OCI-LY1 (cell line): ENCODE measurements around the gene TOMM22.

ENCODE experiments used
- H2AFZ ChIP-seq: fragments of 200-600 bp; sonication (generic), shearing (Covaris generic); 2 replicates; pipeline ENCODE4 v1.6.0; 2014; ENCODE audit warnings: antibody characterized with exemption, mild to moderate bottlenecking, low read length
- H3F3A ChIP-seq: fragments of 200-600 bp; sonication (generic), shearing (Covaris generic); 2 replicates; pipeline ENCODE4 v1.6.0; 2014; ENCODE audit warnings: mild to moderate bottlenecking, antibody characterized with exemption, low read length, moderate library complexity; ENCODE audit not compliant: insufficient read depth
- H3K27ac ChIP-seq: fragments of 200-600 bp; sonication (generic); 2 replicates; pipeline ENCODE4 v1.5.1; 2014; ENCODE audit warnings: low read length, mixed run types, mild to moderate bottlenecking, low read depth; ENCODE audit not compliant: poor library complexity, severe bottlenecking
- H3K27me3 ChIP-seq: fragments of 200-600 bp; sonication (generic); 2 replicates; pipeline ENCODE4 v1.6.0; 2014; ENCODE audit warnings: antibody characterized with exemption, mild to moderate bottlenecking, low read length, moderate library complexity; ENCODE audit not compliant: insufficient read depth
- H3K36me3 ChIP-seq: fragments of 200-600 bp; sonication (generic); 2 replicates; pipeline ENCODE4 v1.6.1; 2014; ENCODE audit warnings: mild to moderate bottlenecking, antibody characterized with exemption, low read length, moderate library complexity, mixed read lengths; ENCODE audit not compliant: insufficient read depth
- H3K4me1 ChIP-seq: fragments of 200-600 bp; sonication (generic); 2 replicates; pipeline ENCODE4 v1.5.1; 2014; ENCODE audit warnings: mild to moderate bottlenecking, low read length, moderate library complexity; ENCODE audit not compliant: insufficient read depth, severe bottlenecking
- H3K4me2 ChIP-seq: fragments of 200-600 bp; sonication (generic), shearing (Covaris generic); 2 replicates; pipeline ENCODE4 v1.6.1; 2014; ENCODE audit warnings: low read length
- H3K4me3 ChIP-seq: fragments of 200-600 bp; sonication (generic); 2 replicates; pipeline ENCODE4 v1.5.1; 2014; ENCODE audit warnings: low read length, low read depth, mild to moderate bottlenecking, mixed read lengths; ENCODE audit not compliant: poor library complexity, severe bottlenecking
- H3K79me2 ChIP-seq: fragments of 200-600 bp; shearing (Covaris generic); 2 replicates; pipeline ENCODE4 v1.6.1; 2016; ENCODE audit warnings: mixed run types, low read length, mixed read lengths; ENCODE audit not compliant: insufficient read depth
- H3K9ac ChIP-seq: fragments of 200-600 bp; sonication (generic), shearing (Covaris generic); 2 replicates; pipeline ENCODE4 v1.6.1; 2014; ENCODE audit warnings: mild to moderate bottlenecking, low read length, mixed read lengths
- H3K9me2 ChIP-seq: fragments of 200-600 bp; sonication (generic), shearing (Covaris generic); 2 replicates; pipeline ENCODE4 v1.6.1; 2014; ENCODE audit warnings: low read depth, mild to moderate bottlenecking, low read length, mixed read lengths
- H3K9me3 ChIP-seq: fragments of 200-600 bp; shearing (Covaris generic); 2 replicates; pipeline ENCODE4 v1.6.1; 2014; ENCODE audit warnings: low read length, mixed read lengths
- H4K20me1 ChIP-seq: fragments of 200-600 bp; sonication (generic), shearing (Covaris generic); 2 replicates; pipeline ENCODE4 v1.6.0; 2016; ENCODE audit warnings: mild to moderate bottlenecking, low read length; ENCODE audit not compliant: insufficient read depth
- CTCF ChIP-seq: fragments of 200-600 bp; sonication (generic), shearing (Covaris generic); IDR thresholded peaks from 2 replicates; pipeline ENCODE4 v1.5.1; 2017; ENCODE audit warnings: mild to moderate bottlenecking, antibody characterized with exemption, low read length, moderate library complexity, mixed read lengths
- EZH2 ChIP-seq: fragments of 200-600 bp; sonication (generic), shearing (Covaris generic); IDR thresholded peaks from 2 replicates; pipeline ENCODE4 v1.8.0; 2017; ENCODE audit warnings: borderline replicate concordance, mixed run types, mild to moderate bottlenecking, antibody characterized with exemption, low read length, moderate library complexity, mixed read lengths

The TOMM22 gene

GRCh38 chr22:38731703-38732161 is 50.0 kb downstream of the TOMM22 start:
- Histone ChIP-seq H3K4me1 (no peaks in the 10 kb centered on the region), H3K9me2 (no peaks in the 10 kb centered on the region), H2AFZ (no peak overlapping the region), H3K27ac (no peak overlapping the region), H3K27me3 (no peaks in the 10 kb centered on the region), H3K9ac (no peak overlapping the region), H3F3A (no peaks in the 10 kb centered on the region), H3K4me2 (no peak overlapping the region), H3K9me3 (no peaks in the 10 kb centered on the region), H3K36me3 (peaks cover 80% of the 10 kb centered on the region; the same call in 1 of the 2 replicates), H4K20me1 (no peaks in the 10 kb centered on the region), H3K4me3 (no peak overlapping the region), H3K79me2 (no peaks in the 10 kb centered on the region)
- TF ChIP-seq CTCF (no peak), EZH2 (no peak)

- Histone ChIP-seq H3F3A (no peaks in the 10 kb centered on the region), H3K79me2 (no peaks in the 10 kb centered on the region), H3K4me3 (no peak overlapping the region), H3K27me3 (no peaks in the 10 kb centered on the region), H3K9ac (no peak overlapping the region), H3K4me2 (no peak overlapping the region), H3K9me2 (no peaks in the 10 kb centered on the region), H3K36me3 (peaks cover 80% of the 10 kb centered on the region; the same call in 1 of the 2 replicates), H3K4me1 (no peaks in the 10 kb centered on the region), H4K20me1 (no peaks in the 10 kb centered on the region), H2AFZ (no peak overlapping the region), H3K27ac (no peak overlapping the region), H3K9me3 (no peaks in the 10 kb centered on the region)
- TF ChIP-seq EZH2 (no peak), CTCF (no peak)
These were observed 50.6 kb downstream of the TOMM22 start for GRCh38 chr22:38732251-38732815.

- Histone ChIP-seq H3K9ac (no peak overlapping the region), H3K4me2 (no peak overlapping the region), H4K20me1 (no peaks in the 10 kb centered on the region), H3K4me1 (no peaks in the 10 kb centered on the region), H3K36me3 (peaks cover 80% of the 10 kb centered on the region; the same call in 1 of the 2 replicates), H3K9me2 (no peaks in the 10 kb centered on the region), H3K27ac (no peak overlapping the region), H3K79me2 (no peaks in the 10 kb centered on the region), H3K27me3 (no peaks in the 10 kb centered on the region), H3F3A (no peaks in the 10 kb centered on the region), H3K4me3 (no peak overlapping the region), H3K9me3 (no peaks in the 10 kb centered on the region), H2AFZ (no peak overlapping the region)
- TF ChIP-seq CTCF (peak; percentile 91), EZH2 (no peak)
These were observed 51.6 kb downstream of the TOMM22 start for GRCh38 chr22:38733329-38733723.
